OCI-LY7 (cell line): Measurements from ENCODE around the gene TIFAB. TPM values are rescaled to one million over a fixed set of nuclear protein-coding genes. Genes with fewer than 3 reads are reported as not detected.

Experiments used
- BruUV-seq: library from RNA; stranded (reverse); fragments of 400-500 nt; replicated peaks from 2 replicates; lab custom pipeline; 2021; lab: Mats Ljungman, UMichigan
- CTCF ChIA-PET: fragments of 300-600 bp; sonication (Branson Sonifier 250); formaldehyde crosslinking; loops from one replicate; lab custom pipeline; 2022; ENCODE audit warnings: antibody characterized with exemption; ENCODE audit not compliant: unreplicated experiment; lab: Charles Lee
- POLR2A ChIA-PET: fragments of 300-600 bp; sonication (Branson Sonifier 250); formaldehyde crosslinking; loops from one replicate; lab custom pipeline; 2022; ENCODE audit warnings: antibody characterized with exemption; lab: Charles Lee
- DNase-seq: peaks from one replicate; pipeline ENCODE4 v3.0.0-alpha.2; 2015; ENCODE audit warnings: low spot score
- H2AFZ ChIP-seq: fragments of 200-600 bp; sonication (generic), shearing (Covaris generic); 2 replicates; pipeline ENCODE4 v1.6.1; 2014; ENCODE audit warnings: mild to moderate bottlenecking, antibody characterized with exemption, low read length, moderate library complexity
- H3K27ac ChIP-seq: fragments of 200-600 bp; sonication (generic); 2 replicates; pipeline ENCODE4 v1.5.1; 2014; ENCODE audit warnings: mixed run types, low read depth, mild to moderate bottlenecking, moderate library complexity, low read length, inconsistent platforms; ENCODE audit not compliant: poor library complexity, severe bottlenecking
- H3K36me3 ChIP-seq: fragments of 200-600 bp; sonication (generic); 2 replicates; pipeline ENCODE4 v1.6.1; 2014; ENCODE audit warnings: mild to moderate bottlenecking, antibody characterized with exemption, low read length, moderate library complexity, mixed read lengths; ENCODE audit not compliant: insufficient read depth
- H3K4me1 ChIP-seq: fragments of 200-600 bp; sonication (generic); 2 replicates; pipeline ENCODE4 v1.5.1; 2014; ENCODE audit warnings: mild to moderate bottlenecking, low read length; ENCODE audit not compliant: insufficient read depth, poor library complexity, severe bottlenecking
- H3K4me2 ChIP-seq: fragments of 200-600 bp; sonication (generic); 2 replicates; pipeline ENCODE4 v1.6.1; 2014; ENCODE audit warnings: mild to moderate bottlenecking, low read length
- H3K4me3 ChIP-seq: fragments of 200-600 bp; sonication (generic); 2 replicates; pipeline ENCODE4 v1.5.1; 2014; ENCODE audit warnings: mild to moderate bottlenecking, low read depth, low read length; ENCODE audit not compliant: poor library complexity, severe bottlenecking
- H3K79me2 ChIP-seq: fragments of 200-600 bp; sonication (generic); 2 replicates; pipeline ENCODE4 v1.6.1; 2016; ENCODE audit warnings: low read depth, mild to moderate bottlenecking, low read length, moderate library complexity, mixed read lengths; ENCODE audit not compliant: insufficient read depth
- H3K9me2 ChIP-seq: fragments of 200-600 bp; sonication (generic); 2 replicates; pipeline ENCODE4 v1.6.1; 2016; ENCODE audit warnings: mild to moderate bottlenecking, low read length, mixed read lengths; ENCODE audit not compliant: insufficient read depth
- H3K9me3 ChIP-seq: fragments of 200-600 bp; sonication (generic); 2 replicates; pipeline ENCODE4 v1.6.1; 2014; ENCODE audit warnings: mild to moderate bottlenecking, mixed run types, low read length, mixed read lengths
- H4K20me1 ChIP-seq: fragments of 200-600 bp; sonication (generic); 2 replicates; pipeline ENCODE4 v1.6.1; 2014; ENCODE audit warnings: mild to moderate bottlenecking, antibody characterized with exemption, low read length, moderate library complexity, mixed read lengths; ENCODE audit not compliant: insufficient read depth
- CTCF ChIP-seq: fragments of 200-600 bp; sonication (generic); conservative IDR thresholded peaks from 2 replicates; pipeline ENCODE4 v1.5.1; 2014; ENCODE audit warnings: mild to moderate bottlenecking, antibody characterized with exemption, low read length, moderate library complexity, mixed read lengths
- EZH2phosphoT487 ChIP-seq: fragments of 200-600 bp; sonication (generic); IDR thresholded peaks from 2 replicates; pipeline ENCODE4 v1.6.1; 2018; ENCODE audit warnings: low read depth, borderline replicate concordance, mild to moderate bottlenecking, mixed run types, antibody characterized with exemption, low read length, moderate library complexity, mixed read lengths
- intact Hi-C: fragments of 100-400 bp; cut with micrococcal nuclease; formaldehyde crosslinking; loops from one replicate; pipeline ENCODE4 v1.10.0; 2022; ENCODE audit not compliant: unreplicated experiment
- total RNA-seq, 2 experiments: library from RNA; depleted of rRNA in 1 of 2; stranded (reverse); fragments of >200 nt in 1 of 2; shearing (Covaris generic) in 1 of 2; gene quantifications; 2 replicates each; pipeline ENCODE4 v1.2.3, GENCODE V29; 2014 to 2022

Gene TIFAB
- total RNA-seq, 2 experiments from 2014 or later: not detected

- Histone ChIP-seq H3K4me1 (peaks cover 12% of the 10 kb centered on the region), H3K9me2 (no peaks in the 10 kb centered on the region), H4K20me1 (no peaks in the 10 kb centered on the region), H3K9me3 (no peaks in the 10 kb centered on the region), H3K36me3 (no peaks in the 10 kb centered on the region), H2AFZ (no peak overlapping the region), H3K27ac (no peak overlapping the region), H3K4me2 (no peak overlapping the region), H3K79me2 (no peaks in the 10 kb centered on the region), H3K4me3 (no peak overlapping the region)
- intact Hi-C loops: no loop called here
- BruUV-seq: no TSS peak
- CTCF ChIA-PET: no interaction called here
- DNase-seq: no peak
- TF ChIP-seq CTCF (no peak), EZH2phosphoT487 (no peak)
- POLR2A ChIA-PET: no interaction called here
Observed at GRCh38 chr5:135433681-135434426, 18.3 kb downstream of the TIFAB start.

- BruUV-seq: no TSS peak
- ChIA-PET CTCF (no interaction called here), POLR2A (no interaction called here)
Observed at GRCh38 chr5:135432113-135432512, 20.0 kb downstream of the TIFAB start.

More at GRCh38 chr5:135432113-135432512, 20.0 kb downstream of the TIFAB start:
- TF ChIP-seq CTCF (no peak), EZH2phosphoT487 (no peak)
- Histone ChIP-seq H4K20me1 (no peaks in the 10 kb centered on the region), H3K36me3 (no peaks in the 10 kb centered on the region), H3K79me2 (no peaks in the 10 kb centered on the region), H3K9me2 (no peaks in the 10 kb centered on the region), H3K4me2 (no peak overlapping the region), H3K4me1 (peaks cover 6% of the 10 kb centered on the region), H3K27ac (no peak overlapping the region), H2AFZ (no peak overlapping the region), H3K4me3 (no peak overlapping the region), H3K9me3 (no peaks in the 10 kb centered on the region)
- no peak for DNase-seq
- intact Hi-C loops: no loop called here
